Stimulated activated naive CD8-positive, alpha-beta T cell treated with anti-CD3 and anti-CD28 coated beads, Interleukin-15, Interleukin-2, amounts not matched to agents 100 ng/mL and 50 ng/mL, for 24 hours (primary cell): ENCODE results near the gene TENM4.

ENCODE experiments used
- H3K27ac Mint-ChIP-seq: one replicate; pipeline ENCODE4 v1.8.0; 2021; ENCODE audit warnings: mild to moderate bottlenecking, mixed read lengths
- H3K27me3 Mint-ChIP-seq: one replicate; pipeline ENCODE4 v1.8.0; 2021; ENCODE audit warnings: mixed read lengths
- H3K36me3 Mint-ChIP-seq: one replicate; pipeline ENCODE4 v1.8.0; 2021; ENCODE audit warnings: low read depth, mixed read lengths
- H3K4me1 Mint-ChIP-seq: one replicate; pipeline ENCODE4 v1.8.0; 2021; ENCODE audit warnings: low read depth, mixed read lengths
- H3K4me3 Mint-ChIP-seq: one replicate; pipeline ENCODE4 v1.8.0; 2021; ENCODE audit warnings: mild to moderate bottlenecking, mixed read lengths
- H3K9me3 Mint-ChIP-seq: one replicate; pipeline ENCODE4 v1.8.0; 2021; ENCODE audit warnings: mixed read lengths

The TENM4 gene

GRCh38 chr11:78740199-78741071 lies 700.4 kb downstream of the TENM4 start:
- no peaks in the 10 kb centered on the region for H3K36me3 Mint-ChIP-seq
- H3K27me3 Mint-ChIP-seq = peaks cover 6% of the 10 kb centered on the region
- no peak overlapping the region for H3K27ac Mint-ChIP-seq
- H3K9me3 Mint-ChIP-seq = no peaks in the 10 kb centered on the region
- no peak overlapping the region for H3K4me3 Mint-ChIP-seq
- H3K4me1 Mint-ChIP-seq = no peaks in the 10 kb centered on the region

- H3K9me3 Mint-ChIP-seq = no peaks in the 10 kb centered on the region
- H3K27me3 Mint-ChIP-seq = peaks cover 6% of the 10 kb centered on the region
- H3K36me3 Mint-ChIP-seq = no peaks in the 10 kb centered on the region
- H3K4me1 Mint-ChIP-seq = no peaks in the 10 kb centered on the region
- no peak overlapping the region for H3K27ac Mint-ChIP-seq
- H3K4me3 Mint-ChIP-seq = no peak overlapping the region
Measured at GRCh38 chr11:78737891-78738290, 702.9 kb downstream of the TENM4 start.

- no peaks in the 10 kb centered on the region for H3K36me3 Mint-ChIP-seq
- no peak overlapping the region for H3K27ac Mint-ChIP-seq
- no peaks in the 10 kb centered on the region for H3K4me1 Mint-ChIP-seq
- H3K9me3 Mint-ChIP-seq = no peaks in the 10 kb centered on the region
- H3K4me3 Mint-ChIP-seq = no peak overlapping the region
- peaks cover 6% of the 10 kb centered on the region for H3K27me3 Mint-ChIP-seq
Measured at GRCh38 chr11:78737301-78737700, 703.5 kb downstream of the TENM4 start.

GRCh38 chr11:78735711-78736110 lies 705.1 kb downstream of the TENM4 start:
- Mint-ChIP-seq H3K9me3 (no peaks in the 10 kb centered on the region), H3K36me3 (no peaks in the 10 kb centered on the region), H3K4me1 (no peaks in the 10 kb centered on the region), H3K4me3 (no peak overlapping the region), H3K27me3 (peaks cover 6% of the 10 kb centered on the region), H3K27ac (no peak overlapping the region)

- H3K9me3 Mint-ChIP-seq = no peaks in the 10 kb centered on the region
- no peaks in the 10 kb centered on the region for H3K4me1 Mint-ChIP-seq
- H3K4me3 Mint-ChIP-seq = no peak overlapping the region
- peaks cover 7% of the 10 kb centered on the region for H3K27me3 Mint-ChIP-seq
- no peak overlapping the region for H3K27ac Mint-ChIP-seq
- no peaks in the 10 kb centered on the region for H3K36me3 Mint-ChIP-seq
Measured at GRCh38 chr11:78733031-78733430, 707.8 kb downstream of the TENM4 start.

- Mint-ChIP-seq H3K27ac (no peak overlapping the region), H3K27me3 (peaks cover 7% of the 10 kb centered on the region), H3K4me1 (no peaks in the 10 kb centered on the region), H3K9me3 (no peaks in the 10 kb centered on the region), H3K4me3 (no peak overlapping the region), H3K36me3 (no peaks in the 10 kb centered on the region)
Measured at GRCh38 chr11:78732246-78732645, 708.6 kb downstream of the TENM4 start.

GRCh38 chr11:78731027-78731426 lies 709.8 kb downstream of the TENM4 start:
- Mint-ChIP-seq H3K9me3 (no peaks in the 10 kb centered on the region), H3K36me3 (no peaks in the 10 kb centered on the region), H3K4me1 (no peaks in the 10 kb centered on the region), H3K27ac (no peak overlapping the region), H3K27me3 (peaks cover 7% of the 10 kb centered on the region), H3K4me3 (no peak overlapping the region)

GRCh38 chr11:78730267-78730824 lies 710.5 kb downstream of the TENM4 start:
- no peak overlapping the region for H3K27ac Mint-ChIP-seq
- no peaks in the 10 kb centered on the region for H3K9me3 Mint-ChIP-seq
- no peak overlapping the region for H3K4me3 Mint-ChIP-seq
- H3K36me3 Mint-ChIP-seq = no peaks in the 10 kb centered on the region
- H3K4me1 Mint-ChIP-seq = no peaks in the 10 kb centered on the region
- peaks cover 7% of the 10 kb centered on the region for H3K27me3 Mint-ChIP-seq

GRCh38 chr11:78727816-78728215 lies 713.0 kb downstream of the TENM4 start:
- H3K27ac Mint-ChIP-seq = no peak overlapping the region
- no peaks in the 10 kb centered on the region for H3K36me3 Mint-ChIP-seq
- no peaks in the 10 kb centered on the region for H3K9me3 Mint-ChIP-seq

GRCh38 chr11:78725200-78725599 lies 715.6 kb downstream of the TENM4 start:
- Mint-ChIP-seq H3K4me3 (no peak overlapping the region), H3K9me3 (no peaks in the 10 kb centered on the region), H3K36me3 (no peaks in the 10 kb centered on the region), H3K4me1 (no peaks in the 10 kb centered on the region), H3K27me3 (peaks cover 18% of the 10 kb centered on the region), H3K27ac (no peak overlapping the region)

More at GRCh38 chr11:78727816-78728215, 713.0 kb downstream of the TENM4 start:
- no peak overlapping the region for H3K4me3 Mint-ChIP-seq
- H3K4me1 Mint-ChIP-seq = no peaks in the 10 kb centered on the region
- H3K27me3 Mint-ChIP-seq = peaks cover 15% of the 10 kb centered on the region

GRCh38 chr11:78722786-78723185 lies 718.0 kb downstream of the TENM4 start:
- Mint-ChIP-seq H3K9me3 (no peaks in the 10 kb centered on the region), H3K4me1 (no peaks in the 10 kb centered on the region), H3K27me3 (peaks cover 12% of the 10 kb centered on the region), H3K36me3 (no peaks in the 10 kb centered on the region), H3K4me3 (no peak overlapping the region), H3K27ac (no peak overlapping the region)

GRCh38 chr11:78720281-78720989 lies 720.4 kb downstream of the TENM4 start:
- Mint-ChIP-seq H3K27ac (no peak overlapping the region), H3K9me3 (no peaks in the 10 kb centered on the region)

GRCh38 chr11:78717041-78717440 lies 723.8 kb downstream of the TENM4 start:
- no peaks in the 10 kb centered on the region for H3K4me1 Mint-ChIP-seq
- peaks cover 10% of the 10 kb centered on the region for H3K27me3 Mint-ChIP-seq
- no peaks in the 10 kb centered on the region for H3K36me3 Mint-ChIP-seq
- no peak overlapping the region for H3K4me3 Mint-ChIP-seq
- H3K9me3 Mint-ChIP-seq = no peaks in the 10 kb centered on the region
- H3K27ac Mint-ChIP-seq = no peak overlapping the region

More at GRCh38 chr11:78720281-78720989, 720.4 kb downstream of the TENM4 start:
- peaks cover 12% of the 10 kb centered on the region for H3K27me3 Mint-ChIP-seq
- H3K4me1 Mint-ChIP-seq = no peaks in the 10 kb centered on the region
- no peak overlapping the region for H3K4me3 Mint-ChIP-seq
- H3K36me3 Mint-ChIP-seq = no peaks in the 10 kb centered on the region

GRCh38 chr11:78715639-78716311 lies 725.1 kb downstream of the TENM4 start:
- no peak overlapping the region for H3K27ac Mint-ChIP-seq
- H3K36me3 Mint-ChIP-seq = no peaks in the 10 kb centered on the region
- no peaks in the 10 kb centered on the region for H3K9me3 Mint-ChIP-seq

GRCh38 chr11:78714539-78714938 lies 726.3 kb downstream of the TENM4 start:
- H3K4me3 Mint-ChIP-seq = no peak overlapping the region
- H3K4me1 Mint-ChIP-seq = no peaks in the 10 kb centered on the region
- no peaks in the 10 kb centered on the region for H3K36me3 Mint-ChIP-seq
- H3K27ac Mint-ChIP-seq = no peak overlapping the region
- H3K27me3 Mint-ChIP-seq = peaks cover 17% of the 10 kb centered on the region
- no peaks in the 10 kb centered on the region for H3K9me3 Mint-ChIP-seq

More at GRCh38 chr11:78715639-78716311, 725.1 kb downstream of the TENM4 start:
- peaks cover 10% of the 10 kb centered on the region for H3K27me3 Mint-ChIP-seq
- H3K4me3 Mint-ChIP-seq = no peak overlapping the region
- no peaks in the 10 kb centered on the region for H3K4me1 Mint-ChIP-seq
